ENCODE results near the gene FOXA3.

- TF ChIP-seq CTCF (IDR thresholded peaks at IDR 0.05) (no peak), POLR2A (IDR thresholded peaks at IDR 0.05) (no peak)
Observed at GRCh38 chr19:45865269-45865948, 1.3 kb downstream of the FOXA3 start.
